ENCODE data around the gene REXO2. TPM values are rescaled to one million over a fixed set of nuclear protein-coding genes. Genes with fewer than 3 reads are reported as not detected.
A peak's percentile ranks its signal among the peaks of the same experiment; 100 is the strongest.

The REXO2 gene
- total RNA-seq, 1 experiment from 2014 or later, result 116 TPM

- no peak for DNase-seq
- Histone ChIP-seq H3K27me3 (ENCODE audit: control insufficient read depth, insufficient read depth, low read length) (no peaks in the 10 kb centered on the region), H3K36me3 (replicated peaks; ENCODE audit: control insufficient read depth, insufficient read depth, low read length) (no peaks in the 10 kb centered on the region), H3K4me3 (ENCODE audit: insufficient read depth, low read depth, low read length) (no peak overlapping the region)
These were observed 13.0 kb upstream of the REXO2 start for GRCh38 chr11:114426280-114426679.

- H3K27me3 ChIP-seq (ENCODE audit: control insufficient read depth, insufficient read depth, low read length), result no peaks in the 10 kb centered on the region
- no peak for DNase-seq
- no peak overlapping the region for H3K4me3 ChIP-seq (ENCODE audit: insufficient read depth, low read depth, low read length)
- H3K36me3 ChIP-seq (replicated peaks; ENCODE audit: control insufficient read depth, insufficient read depth, low read length), result no peaks in the 10 kb centered on the region
These were observed 9.0 kb upstream of the REXO2 start for GRCh38 chr11:114430290-114430689.

GRCh38 chr11:114432893-114433292 is 6.4 kb upstream of the REXO2 start:
- Histone ChIP-seq H3K4me3 (ENCODE audit: insufficient read depth, low read depth, low read length) (no peak overlapping the region), H3K36me3 (replicated peaks; ENCODE audit: control insufficient read depth, insufficient read depth, low read length) (no peaks in the 10 kb centered on the region), H3K27me3 (ENCODE audit: control insufficient read depth, insufficient read depth, low read length) (no peaks in the 10 kb centered on the region)
- DNase-seq, result no peak

- H3K27me3 ChIP-seq (ENCODE audit: control insufficient read depth, insufficient read depth, low read length), result no peaks in the 10 kb centered on the region
- H3K36me3 ChIP-seq (replicated peaks; ENCODE audit: control insufficient read depth, insufficient read depth, low read length), result no peaks in the 10 kb centered on the region
- DNase-seq, result no peak
- no peak overlapping the region for H3K4me3 ChIP-seq (ENCODE audit: insufficient read depth, low read depth, low read length)
These were observed 5.9 kb upstream of the REXO2 start for GRCh38 chr11:114433376-114433775.

DNA sequence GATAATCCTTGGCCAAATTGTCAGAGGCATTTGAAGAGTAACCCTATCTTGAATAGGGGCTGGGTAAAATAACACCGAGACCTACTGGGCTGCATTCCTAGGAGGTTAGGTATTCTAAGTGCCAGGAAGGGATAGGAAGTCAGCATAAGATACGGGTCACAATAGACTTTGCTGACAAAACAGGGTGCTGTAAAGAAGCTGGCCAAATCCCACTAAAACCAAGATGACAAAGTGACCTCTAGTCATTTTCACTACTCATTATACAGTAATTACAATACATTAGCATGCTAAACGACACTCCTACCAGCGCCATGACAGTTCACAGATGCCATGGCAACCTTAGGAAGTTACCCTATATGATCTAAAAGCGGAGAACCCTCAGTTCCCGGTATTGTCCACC is 964 bp upstream of the REXO2 start:
- DNase-seq, result peak; percentile 18
- Histone ChIP-seq H3K4me3 (ENCODE audit: insufficient read depth, low read depth, low read length) (no peak overlapping the region), H3K27me3 (ENCODE audit: control insufficient read depth, insufficient read depth, low read length) (no peaks in the 10 kb centered on the region), H3K36me3 (replicated peaks; ENCODE audit: control insufficient read depth, insufficient read depth, low read length) (peaks cover 2% of the 10 kb centered on the region; the same call in 1 of the 2 replicates)

DNA sequence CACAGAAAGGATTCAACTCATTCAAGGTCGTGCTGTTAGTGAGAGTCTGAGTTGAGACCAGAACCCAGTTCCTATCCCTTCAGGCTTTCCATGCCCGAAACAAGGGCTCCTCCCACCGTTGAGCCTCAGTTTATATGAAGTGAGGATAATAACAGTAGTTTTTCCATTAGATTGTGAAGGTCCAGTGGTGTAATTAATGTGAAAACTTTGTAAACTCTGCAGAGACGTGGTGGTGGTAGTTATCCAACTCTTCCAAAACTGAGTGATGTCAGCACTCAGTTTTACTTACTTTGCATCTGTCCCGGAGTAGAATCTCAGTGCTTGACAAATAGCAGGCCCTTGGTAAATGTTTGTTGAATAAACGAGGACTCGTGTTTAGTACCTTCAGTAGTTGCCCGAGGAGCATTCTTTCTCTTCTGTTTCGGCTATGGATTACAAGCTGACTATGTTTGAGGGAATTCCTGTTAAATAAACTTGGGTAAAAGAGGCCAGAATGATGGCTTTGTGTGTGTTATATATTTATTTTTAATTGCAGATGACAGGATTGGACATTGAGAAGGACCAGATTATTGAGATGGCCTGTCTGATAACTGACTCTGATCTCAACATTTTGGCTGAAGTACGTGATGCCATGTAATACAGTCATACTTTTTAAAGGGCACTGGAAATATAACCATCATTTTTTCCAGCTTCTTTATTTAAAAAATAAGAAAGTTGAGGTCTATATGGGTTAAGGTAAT is 1.0 kb downstream of the REXO2 start:
- Histone ChIP-seq H3K4me3 (ENCODE audit: insufficient read depth, low read depth, low read length) (peak overlapping the region; percentile 91), H3K27me3 (ENCODE audit: control insufficient read depth, insufficient read depth, low read length) (no peaks in the 10 kb centered on the region), H3K36me3 (replicated peaks; ENCODE audit: control insufficient read depth, insufficient read depth, low read length) (peaks cover 5% of the 10 kb centered on the region)
- no peak for DNase-seq

GRCh38 chr11:114440971-114441763 is 1.9 kb downstream of the REXO2 start:
- Histone ChIP-seq H3K4me3 (ENCODE audit: insufficient read depth, low read depth, low read length) (no peak overlapping the region), H3K27me3 (ENCODE audit: control insufficient read depth, insufficient read depth, low read length) (no peaks in the 10 kb centered on the region)
- DNase-seq, result no peak

GRCh38 chr11:114441921-114442320 is 2.7 kb downstream of the REXO2 start:
- DNase-seq, result no peak
- H3K4me3 ChIP-seq (ENCODE audit: insufficient read depth, low read depth, low read length), result no peak overlapping the region
- no peaks in the 10 kb centered on the region for H3K27me3 ChIP-seq (ENCODE audit: control insufficient read depth, insufficient read depth, low read length)
- H3K36me3 ChIP-seq (replicated peaks; ENCODE audit: control insufficient read depth, insufficient read depth, low read length), result peaks cover 11% of the 10 kb centered on the region

More at GRCh38 chr11:114440971-114441763, 1.9 kb downstream of the REXO2 start:
- peaks cover 7% of the 10 kb centered on the region for H3K36me3 ChIP-seq (replicated peaks; ENCODE audit: control insufficient read depth, insufficient read depth, low read length)

- DNase-seq, result no peak
- Histone ChIP-seq H3K36me3 (replicated peaks; ENCODE audit: control insufficient read depth, insufficient read depth, low read length) (peaks cover 11% of the 10 kb centered on the region), H3K27me3 (ENCODE audit: control insufficient read depth, insufficient read depth, low read length) (no peaks in the 10 kb centered on the region), H3K4me3 (ENCODE audit: insufficient read depth, low read depth, low read length) (no peak overlapping the region)
These were observed 3.3 kb downstream of the REXO2 start for GRCh38 chr11:114442536-114442935.

DNA sequence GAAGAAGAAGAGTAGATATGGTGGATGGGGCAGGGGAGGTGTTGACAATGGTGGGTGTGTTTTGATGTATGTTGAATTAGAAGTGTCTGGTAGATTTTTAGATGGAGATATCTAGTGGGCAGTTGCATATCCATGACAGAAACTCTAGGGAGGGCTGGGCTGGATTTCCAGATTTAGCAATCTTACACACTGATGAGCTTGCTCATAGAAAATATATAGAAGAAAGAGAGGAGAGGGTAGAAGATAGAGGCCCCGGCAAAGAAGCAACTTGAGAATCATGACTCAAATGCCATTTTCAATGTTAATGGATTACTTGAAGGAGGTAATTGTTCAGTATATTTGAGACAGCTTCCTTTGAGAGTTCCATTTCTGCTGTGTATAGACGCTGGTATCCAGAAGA is 8.2 kb downstream of the REXO2 start:
- no peak for DNase-seq
- Histone ChIP-seq H3K4me3 (ENCODE audit: insufficient read depth, low read depth, low read length) (no peak overlapping the region), H3K36me3 (replicated peaks; ENCODE audit: control insufficient read depth, insufficient read depth, low read length) (peaks cover 19% of the 10 kb centered on the region), H3K27me3 (ENCODE audit: control insufficient read depth, insufficient read depth, low read length) (no peaks in the 10 kb centered on the region)

DNA sequence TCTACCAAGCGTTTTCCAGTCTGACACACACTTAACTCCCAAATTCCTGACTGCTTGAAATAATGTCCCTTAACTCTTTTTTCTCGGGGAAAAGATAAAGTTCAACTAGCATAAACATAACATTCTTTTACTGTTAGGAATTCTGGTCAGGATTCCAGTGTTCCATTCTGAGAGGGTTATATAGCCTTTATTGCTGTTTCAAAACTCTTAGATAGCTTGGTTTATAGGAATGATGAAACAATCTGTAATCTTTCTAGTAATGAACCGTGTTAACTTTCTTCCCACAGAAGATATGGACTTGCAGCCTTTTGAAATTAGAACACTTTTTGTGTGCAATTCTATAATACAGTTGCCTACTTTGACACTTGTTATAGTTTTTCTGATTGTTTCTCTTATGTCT is 8.6 kb downstream of the REXO2 start:
- no peaks in the 10 kb centered on the region for H3K27me3 ChIP-seq (ENCODE audit: control insufficient read depth, insufficient read depth, low read length)
- no peak for DNase-seq
- no peak overlapping the region for H3K4me3 ChIP-seq (ENCODE audit: insufficient read depth, low read depth, low read length)
- H3K36me3 ChIP-seq (replicated peaks; ENCODE audit: control insufficient read depth, insufficient read depth, low read length), result peaks cover 19% of the 10 kb centered on the region

GRCh38 chr11:114448749-114449482 is 9.6 kb downstream of the REXO2 start:
- peaks cover 20% of the 10 kb centered on the region for H3K36me3 ChIP-seq (replicated peaks; ENCODE audit: control insufficient read depth, insufficient read depth, low read length)
- no peak for DNase-seq
- H3K27me3 ChIP-seq (ENCODE audit: control insufficient read depth, insufficient read depth, low read length), result no peaks in the 10 kb centered on the region
- no peak overlapping the region for H3K4me3 ChIP-seq (ENCODE audit: insufficient read depth, low read depth, low read length)

- no peaks in the 10 kb centered on the region for H3K27me3 ChIP-seq (ENCODE audit: control insufficient read depth, insufficient read depth, low read length)
- peaks cover 18% of the 10 kb centered on the region for H3K36me3 ChIP-seq (replicated peaks; ENCODE audit: control insufficient read depth, insufficient read depth, low read length)
- DNase-seq, result no peak
- no peak overlapping the region for H3K4me3 ChIP-seq (ENCODE audit: insufficient read depth, low read depth, low read length)
These were observed 10.6 kb downstream of the REXO2 start for GRCh38 chr11:114449845-114450244.

GRCh38 chr11:114452399-114452798 is 13.1 kb downstream of the REXO2 start:
- no peak for DNase-seq
- Histone ChIP-seq H3K4me3 (ENCODE audit: insufficient read depth, low read depth, low read length) (no peak overlapping the region), H3K36me3 (replicated peaks; ENCODE audit: control insufficient read depth, insufficient read depth, low read length) (peaks cover 13% of the 10 kb centered on the region), H3K27me3 (ENCODE audit: control insufficient read depth, insufficient read depth, low read length) (no peaks in the 10 kb centered on the region)

- Histone ChIP-seq H3K36me3 (replicated peaks; ENCODE audit: control insufficient read depth, insufficient read depth, low read length) (no peaks in the 10 kb centered on the region), H3K27me3 (ENCODE audit: control insufficient read depth, insufficient read depth, low read length) (no peaks in the 10 kb centered on the region), H3K4me3 (ENCODE audit: insufficient read depth, low read depth, low read length) (no peak overlapping the region)
- no peak for DNase-seq
These were observed 24.7 kb downstream of the REXO2 start for GRCh38 chr11:114463999-114464398.
